AML-193 (cell line): ENCODE measurements around the gene CNPPD1.

ENCODE experiments used
- DNase-seq, 2 experiments: peaks; one replicate each; lab custom pipeline; 2025; lab: John Stamatoyannopoulos, UW

Gene CNPPD1

DNA sequence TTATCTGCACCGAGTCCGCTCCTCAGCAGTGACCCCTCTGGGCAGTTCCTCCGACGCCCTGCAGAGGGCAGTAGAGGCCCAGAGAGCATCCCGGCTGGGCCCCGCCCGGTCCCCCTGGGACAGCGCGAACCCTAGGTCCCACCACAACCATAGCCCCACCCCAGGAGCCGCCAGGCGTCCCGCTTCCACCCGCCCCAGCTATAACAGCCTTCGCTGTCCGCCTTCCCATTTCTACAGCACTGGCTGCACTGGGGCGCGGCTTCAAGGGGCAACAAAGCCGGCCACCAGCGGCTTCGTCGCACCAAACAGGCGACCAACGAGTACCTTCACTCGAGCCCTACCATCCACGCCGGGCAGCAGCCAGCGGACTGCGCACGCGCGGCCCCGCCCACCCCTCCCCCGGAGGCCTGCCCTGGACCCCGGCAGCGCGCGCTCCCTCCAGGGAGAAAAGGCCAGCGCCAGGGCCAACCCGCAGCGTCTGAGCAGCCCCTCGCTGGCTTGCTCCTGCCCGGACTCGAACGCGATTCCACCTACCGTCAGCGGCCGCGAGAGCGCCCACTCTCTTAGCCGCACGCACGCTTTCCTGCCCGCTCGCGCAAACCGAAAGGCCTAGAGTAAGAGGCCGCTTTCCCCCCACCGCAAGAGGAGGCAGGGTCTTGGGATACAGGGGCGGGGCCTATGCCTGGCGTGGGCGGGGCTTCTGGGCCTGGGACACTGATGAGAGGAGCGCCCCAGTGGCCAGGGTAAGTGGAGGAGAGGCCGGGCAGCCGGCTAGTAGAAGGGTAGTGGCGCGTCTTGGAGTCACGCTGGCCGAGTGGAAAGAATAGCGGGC, 16.3 kb downstream of the CNPPD1 start, which contains the start of gene NHEJ1:
TSS of gene NHEJ1 (minus strand) at position 630 of the 832 bp plus-strand sequence. CDS start 2,453 bp downstream, outside the sequence.
- peak; percentile 78 to 89 for DNase-seq

DNA sequence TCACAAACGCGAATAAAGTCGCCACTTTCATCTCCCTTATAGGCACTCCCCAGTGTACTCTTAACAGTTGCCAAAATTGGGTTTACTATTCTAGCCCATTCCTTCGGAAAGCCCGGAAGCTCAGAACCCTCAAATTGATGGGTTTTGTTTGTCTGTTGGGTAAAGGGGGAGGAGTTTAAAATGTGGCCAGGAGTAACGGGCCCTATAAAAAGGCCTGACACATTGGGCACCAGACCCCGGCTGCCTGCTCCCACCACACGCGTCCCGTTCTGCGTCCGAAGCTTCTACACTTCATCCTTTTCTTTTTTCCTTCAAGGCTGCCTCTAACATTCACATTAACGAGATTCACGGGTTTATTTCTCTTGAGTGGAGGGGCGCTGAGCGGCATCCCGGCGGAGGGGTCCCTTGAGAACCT, 16.9 kb downstream of the CNPPD1 start:
- no peak for DNase-seq

DNA sequence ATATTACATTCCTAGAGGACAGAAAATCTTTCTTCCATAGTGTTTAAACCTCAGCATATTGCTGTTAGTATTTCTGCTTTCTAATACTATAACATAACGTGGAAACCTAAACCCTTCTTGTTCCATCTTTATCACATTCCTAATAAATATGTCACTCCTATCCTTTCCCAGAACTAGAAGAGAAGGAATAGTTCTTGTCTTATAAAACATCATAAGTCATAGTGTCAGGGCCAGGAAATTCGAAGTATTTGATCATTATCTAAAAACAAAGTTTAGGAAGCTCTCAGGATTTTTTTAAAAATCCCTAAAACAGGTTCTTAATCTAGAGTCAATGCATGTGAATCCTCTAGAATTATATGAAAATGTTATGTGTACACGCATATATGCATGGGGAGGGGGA, 18.1 kb downstream of the CNPPD1 start:
- no peak for DNase-seq

DNA sequence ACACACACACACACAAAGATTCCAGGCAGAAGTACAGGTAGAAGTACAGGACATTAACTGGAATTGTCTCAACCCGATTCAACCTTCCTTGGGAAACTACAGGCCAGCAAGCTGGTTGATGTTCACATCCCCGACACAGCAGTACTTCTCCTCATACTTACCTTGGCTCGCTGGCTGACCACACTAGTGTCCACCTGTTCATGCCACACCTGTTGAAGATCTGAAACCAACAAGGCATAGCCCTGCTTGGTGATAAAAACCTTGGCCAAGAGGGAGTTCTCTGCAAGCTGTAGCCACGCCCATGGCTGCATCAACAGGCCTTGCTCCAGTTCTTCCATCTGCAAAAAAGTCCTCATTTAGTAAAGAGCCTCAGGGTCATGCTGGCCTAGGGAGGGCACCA, 18.7 kb downstream of the CNPPD1 start:
- no peak for DNase-seq

DNA sequence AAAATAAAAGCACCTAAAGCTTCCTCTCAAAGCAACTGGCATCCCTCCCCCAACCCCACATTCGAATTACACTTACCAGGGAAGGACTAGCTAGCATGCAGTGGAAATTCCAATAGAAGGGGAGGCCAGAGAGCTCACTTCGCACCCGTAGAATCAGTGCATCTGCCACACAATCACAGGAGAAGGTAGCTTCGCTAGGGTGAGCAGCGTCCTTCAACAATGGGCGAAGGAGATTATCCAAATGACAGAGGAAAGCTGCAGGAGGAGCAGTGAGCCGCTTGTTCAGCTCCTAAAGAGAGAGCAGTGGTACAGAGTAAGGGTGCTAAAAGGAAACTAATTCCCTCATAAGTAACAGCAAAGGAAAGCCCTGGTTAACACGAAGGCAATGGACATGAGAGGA, 19.3 kb downstream of the CNPPD1 start:
- no peak for DNase-seq

DNA sequence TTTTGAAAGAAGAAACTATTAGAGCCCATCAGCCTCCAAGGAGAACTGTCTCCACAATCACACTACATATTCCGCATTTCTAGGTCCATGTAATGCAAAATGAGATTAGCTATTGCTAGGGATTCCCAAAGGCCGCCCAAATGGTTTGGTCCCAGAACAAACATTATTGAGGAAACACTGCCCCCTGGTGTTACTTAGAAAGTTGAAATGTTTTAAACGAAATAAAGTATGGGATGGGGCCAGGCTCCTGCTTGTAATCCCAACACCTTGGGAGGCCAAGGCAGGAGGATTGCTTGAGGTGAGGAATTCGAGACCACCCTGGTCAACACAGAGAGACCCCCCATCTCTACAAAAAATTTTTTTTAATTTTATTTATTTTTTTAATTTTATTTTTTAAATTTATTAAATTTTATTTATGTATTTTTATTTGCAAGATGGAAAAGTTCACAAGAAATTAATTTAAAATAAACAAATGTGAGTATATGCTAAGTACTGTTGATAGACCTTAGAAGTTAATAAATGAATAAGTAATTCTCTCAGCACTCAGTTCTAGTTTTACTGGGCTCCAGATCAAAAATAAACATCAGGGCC, 21.6 kb downstream of the CNPPD1 start:
- peak; percentile 72 to 76 for DNase-seq

DNA sequence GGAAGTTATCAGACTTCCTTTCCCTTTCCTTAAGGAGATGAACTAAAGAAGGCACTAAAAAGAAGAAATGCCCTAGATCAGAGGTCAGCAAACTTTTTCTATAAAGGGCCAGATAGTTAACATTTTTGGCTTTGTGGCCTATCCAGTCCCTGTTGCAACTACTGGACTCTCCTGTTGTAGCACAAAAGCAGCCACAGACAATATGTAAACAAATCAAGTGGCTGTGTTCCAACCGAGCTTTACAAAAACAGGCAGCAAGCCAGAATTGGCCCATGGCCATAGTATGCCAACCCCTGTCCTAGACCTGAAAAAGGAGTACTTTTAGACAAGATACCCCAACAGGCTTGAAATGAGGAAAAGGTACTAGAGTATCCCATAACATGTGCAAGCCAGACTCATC, 27.1 kb downstream of the CNPPD1 start:
- no peak for DNase-seq

DNA sequence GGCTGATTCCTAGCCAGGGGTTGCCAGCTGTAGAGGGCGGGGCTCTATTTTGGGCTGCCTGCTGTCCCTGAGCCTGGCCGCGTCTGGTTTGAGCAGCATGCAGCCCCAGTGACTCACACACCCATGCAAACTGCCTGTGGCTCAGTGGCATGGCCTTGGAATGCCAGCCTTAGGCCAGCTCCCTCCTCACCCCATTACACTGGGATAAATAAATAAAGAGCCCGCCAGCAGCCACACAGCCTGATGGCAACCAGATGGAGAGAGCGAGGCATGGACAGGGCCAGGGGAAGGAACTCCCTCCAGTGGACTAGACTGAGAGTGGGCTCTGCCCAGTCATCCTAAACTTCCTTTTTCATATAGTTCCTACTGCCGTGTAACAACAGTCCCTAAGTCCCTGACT, 34.4 kb downstream of the CNPPD1 start:
- no peak for DNase-seq

DNA sequence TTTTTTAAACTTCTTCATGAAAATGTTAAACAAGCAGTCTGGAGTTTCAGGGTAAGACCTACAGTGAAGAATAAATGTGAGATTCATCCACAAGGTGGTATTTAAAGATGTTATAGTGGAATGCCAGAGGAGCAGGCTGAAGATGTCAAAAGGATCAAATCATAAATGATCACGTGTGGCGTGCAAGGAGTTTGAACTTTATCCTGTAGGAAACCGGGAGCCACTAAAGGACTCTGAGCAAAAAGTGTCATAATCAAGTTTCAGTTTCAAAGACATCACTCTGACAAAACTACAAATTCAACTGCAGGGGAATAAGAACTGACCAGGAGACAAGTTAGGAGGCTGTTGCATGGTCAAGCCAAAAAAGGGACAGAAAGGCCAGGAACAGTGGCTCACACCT, 36.0 kb downstream of the CNPPD1 start:
- DNase-seq, result no peak

DNA sequence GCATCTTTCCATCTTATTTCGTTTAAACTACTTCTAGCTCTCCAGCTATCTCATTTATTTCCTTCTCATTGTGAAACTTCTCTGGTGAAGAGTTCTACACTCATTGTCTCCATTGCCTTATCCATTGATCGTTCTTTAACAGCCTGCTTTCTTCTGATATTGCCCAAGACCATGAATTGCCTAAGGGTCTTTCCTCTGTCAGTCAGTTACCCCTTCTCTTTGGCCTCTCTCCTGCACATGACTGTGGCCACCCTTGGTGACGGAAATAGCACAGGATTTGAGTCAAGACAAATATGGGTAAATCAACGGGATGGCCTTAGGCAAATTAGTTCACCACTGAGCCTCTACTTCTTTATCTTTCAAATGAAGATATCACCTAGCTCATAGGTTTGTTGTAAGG, 42.7 kb downstream of the CNPPD1 start:
- no peak for DNase-seq

DNA sequence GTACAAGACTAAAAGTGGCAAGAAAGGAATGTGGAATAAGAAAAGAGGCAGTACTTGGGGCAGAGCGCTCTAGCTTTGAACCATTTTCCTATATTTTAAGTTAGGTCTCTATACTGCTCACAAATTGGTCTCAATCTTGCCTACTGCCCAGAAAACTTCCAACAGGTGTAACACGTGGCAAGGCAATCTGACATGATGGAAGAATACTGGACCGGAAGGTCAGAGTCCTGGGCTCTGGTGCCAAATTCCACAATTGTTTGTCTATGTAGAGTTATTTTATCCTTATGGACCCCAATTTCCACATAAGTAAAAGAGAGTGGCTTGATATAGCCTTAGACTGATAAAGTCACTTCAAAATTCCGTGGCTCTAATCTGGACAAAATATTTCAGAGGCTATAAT, 45.0 kb downstream of the CNPPD1 start:
- DNase-seq, result no peak

DNA sequence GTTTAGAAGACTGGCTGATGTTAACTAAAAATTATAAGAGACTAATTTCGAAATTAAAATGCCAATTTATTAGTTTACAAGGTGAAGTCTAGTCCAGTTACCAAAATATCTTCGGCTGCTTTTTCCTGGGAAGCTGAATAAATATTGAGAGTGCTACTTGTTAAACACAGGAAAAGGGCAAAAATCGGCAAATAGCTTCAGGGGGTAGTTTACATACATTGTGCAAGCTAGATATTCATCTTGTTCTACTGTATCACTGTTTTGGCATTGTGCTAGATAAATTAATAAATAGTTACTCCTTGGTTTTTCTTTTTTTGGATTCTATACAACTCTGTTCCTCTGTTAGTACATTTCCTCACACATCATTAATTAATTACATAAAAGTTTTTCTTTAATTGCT, 45.4 kb downstream of the CNPPD1 start:
- no peak for DNase-seq

DNA sequence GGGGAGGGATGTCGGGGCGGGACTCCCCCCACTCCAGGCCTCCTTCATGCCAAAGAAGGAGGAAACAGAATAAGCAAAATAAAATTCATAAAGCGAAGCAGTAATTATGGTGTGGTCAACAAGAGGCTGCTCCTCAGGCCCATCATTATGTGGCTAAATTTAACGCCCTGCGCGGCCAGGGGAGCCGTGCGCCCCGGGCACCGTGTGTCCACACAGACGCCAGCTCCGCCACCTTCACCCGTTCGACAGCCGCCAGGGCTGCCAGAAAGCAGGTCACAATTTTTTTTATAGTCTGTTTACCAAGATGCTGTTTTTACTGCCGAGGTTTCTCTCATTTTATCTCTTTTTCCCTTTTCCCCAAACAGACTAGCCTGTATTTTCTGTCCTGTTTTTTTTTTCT, 47.1 kb downstream of the CNPPD1 start:
- DNase-seq, result no peak

DNA sequence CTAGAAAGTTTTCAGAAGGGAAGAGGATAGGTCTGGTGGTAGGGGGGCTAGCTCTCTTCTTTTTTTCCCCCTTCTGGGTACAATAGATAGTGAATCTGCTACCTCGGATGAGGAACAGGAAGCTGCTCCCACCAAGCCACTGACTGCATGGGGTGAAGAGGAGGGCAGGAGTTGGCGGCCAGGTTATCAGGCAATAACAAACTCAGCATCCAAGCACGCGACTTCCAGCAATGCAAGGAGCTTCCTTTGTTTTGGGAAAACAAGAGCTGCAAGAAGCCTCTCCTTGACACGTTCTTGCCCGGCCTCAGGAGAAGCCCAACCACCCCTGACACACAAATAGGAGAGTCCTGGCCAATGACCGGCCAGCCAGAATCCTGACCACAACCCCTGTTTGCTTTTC, 48.3 kb downstream of the CNPPD1 start:
- DNase-seq, result no peak

DNA sequence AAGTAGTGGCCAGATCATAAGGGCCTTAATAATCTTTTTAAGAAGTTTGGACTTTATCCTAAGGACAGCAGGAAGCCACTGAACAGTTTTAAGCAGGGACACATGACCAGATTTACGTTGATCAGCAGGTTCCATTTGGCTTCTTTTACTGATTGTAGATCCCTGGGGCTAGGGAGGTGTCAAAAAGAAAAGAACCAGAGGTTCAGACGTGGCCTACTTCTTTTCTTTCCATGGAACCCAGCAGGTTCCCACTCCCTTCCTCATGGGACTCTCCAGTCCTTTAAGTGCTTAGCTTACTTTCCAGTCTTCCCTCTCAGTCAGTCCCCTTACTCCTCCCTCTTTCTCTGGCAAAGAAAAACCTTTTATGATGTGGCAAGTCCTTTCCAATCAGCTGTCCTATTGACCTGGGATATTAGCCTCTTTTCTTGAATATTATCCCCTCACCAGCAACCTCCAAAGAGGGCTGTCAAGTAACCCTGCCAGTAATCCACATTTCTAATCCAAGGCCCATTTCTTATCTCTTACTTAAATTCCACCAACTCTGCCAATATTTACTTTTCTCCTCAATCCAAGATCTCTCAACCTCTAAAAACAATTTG, 49.6 kb downstream of the CNPPD1 start:
- DNase-seq, result no peak

DNA sequence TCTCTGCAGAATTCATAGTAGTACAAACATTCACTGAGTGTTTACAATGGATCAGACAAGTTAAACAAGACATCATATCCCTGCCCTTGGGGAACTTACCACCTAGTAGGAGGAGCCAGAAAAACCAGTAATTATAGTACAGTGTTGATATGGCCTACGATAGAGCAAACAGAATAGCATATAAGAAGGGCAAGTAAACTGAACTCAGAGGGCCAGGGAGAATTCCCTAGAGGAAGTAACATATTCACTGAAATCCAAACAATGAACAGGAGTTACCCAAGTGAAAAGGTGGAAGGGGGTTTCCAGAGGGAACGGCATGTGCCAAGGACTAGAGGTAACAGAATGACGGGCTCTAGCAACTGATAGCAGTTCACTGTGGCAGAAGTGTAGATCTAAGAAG, 50.2 kb downstream of the CNPPD1 start:
- DNase-seq, result no peak

DNA sequence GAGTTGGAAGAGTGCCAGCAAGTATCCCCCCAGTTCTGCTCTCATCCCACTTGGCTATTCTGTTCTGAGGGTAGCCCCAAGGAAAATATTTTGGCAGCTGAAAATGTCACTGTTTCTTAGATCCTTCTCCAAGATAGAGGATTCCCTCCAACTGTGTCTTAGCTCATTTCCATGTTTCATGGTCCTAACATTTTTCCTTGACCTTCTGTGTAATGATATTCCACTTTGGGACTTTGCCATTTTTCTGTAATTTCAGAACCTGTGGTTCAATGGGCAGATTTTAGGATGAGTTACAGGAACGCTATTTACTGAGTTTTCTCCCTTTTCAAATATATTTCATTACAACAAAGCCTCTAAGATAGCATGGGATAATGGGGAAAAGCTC, 50.8 kb downstream of the CNPPD1 start:
- DNase-seq, result no peak

DNA sequence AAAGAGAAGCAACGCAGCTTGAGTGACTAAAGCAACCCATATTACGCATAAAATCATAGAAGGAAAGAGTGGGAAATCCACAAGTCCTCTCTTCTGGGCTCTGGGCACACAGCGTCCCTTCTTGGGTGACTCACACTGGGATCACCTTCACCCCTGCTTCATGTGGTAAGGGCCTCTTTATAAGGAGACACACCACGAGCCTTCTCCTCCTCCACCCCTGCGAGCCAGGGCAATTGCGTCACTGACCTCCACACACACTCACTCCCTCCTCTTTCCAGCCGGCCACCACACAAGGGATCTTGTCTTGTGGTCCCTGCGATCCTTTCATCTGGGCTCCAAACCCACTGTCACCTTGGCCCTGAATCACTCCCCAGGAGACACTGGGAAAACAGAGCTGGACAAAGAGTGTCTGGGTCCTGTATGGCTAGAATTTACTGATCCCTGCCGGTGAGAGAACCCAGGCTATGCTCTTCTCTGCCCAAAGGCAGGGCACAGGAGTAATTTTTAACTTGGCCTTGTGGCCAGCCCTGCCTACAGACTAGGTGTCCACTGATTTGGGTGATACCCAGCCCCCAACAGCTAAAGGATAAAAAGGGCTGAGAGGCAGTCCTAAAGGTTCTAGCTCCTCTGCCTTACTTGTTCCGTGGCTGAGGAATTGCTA, 51.4 kb downstream of the CNPPD1 start:
- peak in 1 of 2 experiments; percentile 19 for DNase-seq

DNA sequence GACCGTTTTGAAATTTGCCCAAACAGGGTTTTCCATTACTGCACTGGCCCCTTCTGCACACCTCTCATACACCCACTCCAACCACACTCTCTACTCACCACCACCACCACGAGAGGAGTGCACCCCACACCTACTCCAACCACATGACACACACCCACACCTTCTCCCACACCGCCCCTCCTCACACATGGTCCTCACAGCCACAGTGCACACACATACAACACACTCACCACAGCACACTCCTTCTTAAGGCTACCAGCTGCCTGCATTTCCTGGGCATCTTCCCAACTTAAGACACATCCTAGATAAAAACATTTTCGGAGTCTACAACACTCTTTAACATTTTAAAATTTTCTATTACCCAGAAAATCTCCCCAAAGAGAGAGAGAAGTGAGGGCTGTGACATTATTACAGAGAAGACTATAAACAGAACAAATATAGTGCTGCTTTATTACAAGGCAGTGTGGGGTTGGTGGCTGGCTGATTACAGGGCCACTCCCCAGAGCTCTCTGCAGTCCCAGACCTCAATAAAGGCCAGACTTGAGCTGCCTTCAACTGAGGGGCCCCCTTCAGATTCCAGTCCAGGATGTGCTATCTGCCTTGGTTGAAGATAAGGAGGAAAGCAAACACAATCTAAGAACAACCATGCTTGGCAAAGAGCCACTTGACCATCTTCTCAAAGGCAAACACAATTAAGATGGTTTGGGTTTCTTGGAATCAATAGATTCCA, 52.2 kb downstream of the CNPPD1 start:
- no peak for DNase-seq

DNA sequence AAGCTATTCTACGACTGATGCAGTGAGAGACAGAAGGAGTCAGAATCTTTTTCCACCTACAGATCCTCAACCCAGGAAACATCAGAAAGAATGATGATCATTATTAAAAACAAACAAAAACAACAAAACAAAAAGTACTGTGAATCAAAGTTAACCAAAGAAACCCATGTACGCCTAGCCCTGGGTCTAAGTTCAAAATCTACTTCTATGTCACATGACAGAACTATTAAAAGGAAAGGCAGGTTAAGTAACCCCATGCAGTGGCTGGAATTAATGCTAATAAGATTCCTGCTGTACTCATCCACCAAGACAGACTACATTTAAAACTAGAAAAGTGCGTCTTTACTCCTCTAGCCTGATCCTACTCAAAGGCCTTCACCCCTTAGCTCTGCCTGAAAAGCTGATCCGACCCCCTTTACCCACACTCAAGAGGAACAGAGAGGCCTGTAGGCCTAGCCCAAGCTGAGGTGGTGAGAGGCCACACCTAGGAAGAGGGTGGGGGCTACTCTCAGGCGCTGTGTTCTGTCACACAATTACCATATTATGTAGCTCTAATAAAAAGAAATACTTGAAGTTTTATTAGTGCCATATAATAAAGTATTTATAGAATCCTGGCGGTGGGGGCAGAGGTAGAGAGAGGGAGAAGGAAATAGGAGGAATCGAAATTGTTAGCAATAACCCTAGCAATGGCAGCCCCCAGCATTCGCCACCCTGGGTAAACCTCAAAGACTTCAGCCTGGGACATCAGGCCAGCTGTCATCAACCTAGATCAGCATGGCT, 53.2 kb downstream of the CNPPD1 start:
- no peak for DNase-seq
